ENCODE data around the gene TFR2. TPM values are rescaled to one million over a fixed set of nuclear protein-coding genes. Genes with fewer than 3 reads are reported as not detected.

The TFR2 gene
- total and polyA plus RNA-seq, 9 of the 15 experiments (the other 6 are each of a cell fraction or from before 2014, with no cell fraction given) = 3.8 to 123 (median 51.1) TPM

DNA sequence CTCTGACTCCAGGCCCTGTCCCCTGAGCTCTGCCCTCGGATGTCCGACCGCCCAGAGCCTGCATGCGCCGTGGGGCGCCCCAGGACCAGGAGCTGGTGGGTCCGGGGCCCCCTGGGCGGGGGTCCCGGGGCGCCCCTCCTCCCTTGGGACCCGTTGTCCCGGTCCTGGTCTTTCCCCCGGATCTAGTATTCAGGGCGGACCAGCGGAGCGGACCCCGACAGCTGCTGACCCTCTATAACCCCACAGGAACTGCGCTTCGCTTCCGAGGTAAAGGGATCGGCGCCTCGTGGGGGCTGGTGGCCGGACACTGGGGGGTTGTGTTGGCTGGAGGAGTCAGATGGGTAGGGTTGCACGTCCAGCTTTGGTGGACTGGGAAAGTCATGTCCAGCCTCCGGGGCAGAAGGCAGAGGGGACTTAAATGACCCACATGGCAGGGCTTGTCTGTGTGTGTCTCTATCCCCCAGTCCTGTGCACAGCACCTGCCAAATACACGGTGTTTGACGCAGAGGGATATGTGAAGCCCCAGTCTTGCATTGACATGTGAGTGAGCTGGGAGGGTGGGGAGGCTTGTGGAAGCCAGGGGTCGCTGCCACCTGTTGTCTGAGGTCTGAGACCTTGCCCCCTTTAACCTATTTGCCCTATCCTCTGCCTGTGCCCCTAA is 28.5 kb downstream of the TFR2 start (continued):
- TF ChIP-seq HDGF (IDR thresholded peaks at IDR 0.05) (0 out of 2 replicates have a peak, but pooled peaks have one; percentile 10), RAD21 (CRISPR knock-in tag; conservative IDR thresholded peaks at IDR 0.05 in 1 of 2, IDR thresholded peaks at IDR 0.05 in 1 of 2) (peak; percentile 42 to 50), HDAC1 (IDR thresholded peaks at IDR 0.05) (0 out of 4 replicates have a peak, but pooled peaks of 1 of the 2 experiments have one; percentile 17), NFXL1 (CRISPR knock-in tag; IDR thresholded peaks at IDR 0.05) (no peak), ZNF347 (CRISPR knock-in tag; IDR thresholded peaks at IDR 0.05; ENCODE audit: low read depth) (no peak), TGIF2 (CRISPR knock-in tag; IDR thresholded peaks at IDR 0.05) (peak; percentile 70; the same call in 1 of the 2 replicates), TFAM (CRISPR knock-in tag; conservative IDR thresholded peaks at IDR 0.05) (no peak), RCOR1 (IDR thresholded peaks at IDR 0.05; ENCODE audit: borderline replicate concordance in 1 of 2, low read depth in 2 of 2, low read length in 2 of 2) (no peak), POLR3G (IDR thresholded peaks at IDR 0.05; ENCODE audit: extremely low read depth, insufficient read length, insufficient replicate concordance) (no peak)
- TF ChIP-seq, protein P1, sequence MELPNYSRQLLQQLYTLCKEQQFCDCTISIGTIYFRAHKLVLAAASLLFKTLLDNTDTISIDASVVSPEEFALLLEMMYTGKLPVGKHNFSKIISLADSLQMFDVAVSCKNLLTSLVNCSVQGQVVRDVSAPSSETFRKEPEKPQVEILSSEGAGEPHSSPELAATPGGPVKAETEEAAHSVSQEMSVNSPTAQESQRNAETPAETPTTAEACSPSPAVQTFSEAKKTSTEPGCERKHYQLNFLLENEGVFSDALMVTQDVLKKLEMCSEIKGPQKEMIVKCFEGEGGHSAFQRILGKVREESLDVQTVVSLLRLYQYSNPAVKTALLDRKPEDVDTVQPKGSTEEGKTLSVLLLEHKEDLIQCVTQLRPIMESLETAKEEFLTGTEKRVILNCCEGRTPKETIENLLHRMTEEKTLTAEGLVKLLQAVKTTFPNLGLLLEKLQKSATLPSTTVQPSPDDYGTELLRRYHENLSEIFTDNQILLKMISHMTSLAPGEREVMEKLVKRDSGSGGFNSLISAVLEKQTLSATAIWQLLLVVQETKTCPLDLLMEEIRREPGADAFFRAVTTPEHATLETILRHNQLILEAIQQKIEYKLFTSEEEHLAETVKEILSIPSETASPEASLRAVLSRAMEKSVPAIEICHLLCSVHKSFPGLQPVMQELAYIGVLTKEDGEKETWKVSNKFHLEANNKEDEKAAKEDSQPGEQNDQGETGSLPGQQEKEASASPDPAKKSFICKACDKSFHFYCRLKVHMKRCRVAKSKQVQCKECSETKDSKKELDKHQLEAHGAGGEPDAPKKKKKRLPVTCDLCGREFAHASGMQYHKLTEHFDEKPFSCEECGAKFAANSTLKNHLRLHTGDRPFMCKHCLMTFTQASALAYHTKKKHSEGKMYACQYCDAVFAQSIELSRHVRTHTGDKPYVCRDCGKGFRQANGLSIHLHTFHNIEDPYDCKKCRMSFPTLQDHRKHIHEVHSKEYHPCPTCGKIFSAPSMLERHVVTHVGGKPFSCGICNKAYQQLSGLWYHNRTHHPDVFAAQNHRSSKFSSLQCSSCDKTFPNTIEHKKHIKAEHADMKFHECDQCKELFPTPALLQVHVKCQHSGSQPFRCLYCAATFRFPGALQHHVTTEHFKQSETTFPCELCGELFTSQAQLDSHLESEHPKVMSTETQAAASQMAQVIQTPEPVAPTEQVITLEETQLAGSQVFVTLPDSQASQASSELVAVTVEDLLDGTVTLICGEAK (IDR thresholded peaks at IDR 0.05) = no peak
- TF ChIP-seq, protein P1 (CRISPR knock-in tag; IDR thresholded peaks at IDR 0.05) = no peak
- TF ChIP-seq, protein P2, sequence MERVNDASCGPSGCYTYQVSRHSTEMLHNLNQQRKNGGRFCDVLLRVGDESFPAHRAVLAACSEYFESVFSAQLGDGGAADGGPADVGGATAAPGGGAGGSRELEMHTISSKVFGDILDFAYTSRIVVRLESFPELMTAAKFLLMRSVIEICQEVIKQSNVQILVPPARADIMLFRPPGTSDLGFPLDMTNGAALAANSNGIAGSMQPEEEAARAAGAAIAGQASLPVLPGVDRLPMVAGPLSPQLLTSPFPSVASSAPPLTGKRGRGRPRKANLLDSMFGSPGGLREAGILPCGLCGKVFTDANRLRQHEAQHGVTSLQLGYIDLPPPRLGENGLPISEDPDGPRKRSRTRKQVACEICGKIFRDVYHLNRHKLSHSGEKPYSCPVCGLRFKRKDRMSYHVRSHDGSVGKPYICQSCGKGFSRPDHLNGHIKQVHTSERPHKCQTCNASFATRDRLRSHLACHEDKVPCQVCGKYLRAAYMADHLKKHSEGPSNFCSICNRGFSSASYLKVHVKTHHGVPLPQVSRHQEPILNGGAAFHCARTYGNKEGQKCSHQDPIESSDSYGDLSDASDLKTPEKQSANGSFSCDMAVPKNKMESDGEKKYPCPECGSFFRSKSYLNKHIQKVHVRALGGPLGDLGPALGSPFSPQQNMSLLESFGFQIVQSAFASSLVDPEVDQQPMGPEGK (CRISPR knock-in tag; IDR thresholded peaks at IDR 0.05; ENCODE audit: borderline replicate concordance) = no peak
- TF ChIP-seq, protein P3, sequence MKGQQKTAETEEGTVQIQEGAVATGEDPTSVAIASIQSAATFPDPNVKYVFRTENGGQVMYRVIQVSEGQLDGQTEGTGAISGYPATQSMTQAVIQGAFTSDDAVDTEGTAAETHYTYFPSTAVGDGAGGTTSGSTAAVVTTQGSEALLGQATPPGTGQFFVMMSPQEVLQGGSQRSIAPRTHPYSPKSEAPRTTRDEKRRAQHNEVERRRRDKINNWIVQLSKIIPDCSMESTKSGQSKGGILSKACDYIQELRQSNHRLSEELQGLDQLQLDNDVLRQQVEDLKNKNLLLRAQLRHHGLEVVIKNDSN (CRISPR knock-in tag; IDR thresholded peaks at IDR 0.05) = no peak
- TF ChIP-seq, protein P4, sequence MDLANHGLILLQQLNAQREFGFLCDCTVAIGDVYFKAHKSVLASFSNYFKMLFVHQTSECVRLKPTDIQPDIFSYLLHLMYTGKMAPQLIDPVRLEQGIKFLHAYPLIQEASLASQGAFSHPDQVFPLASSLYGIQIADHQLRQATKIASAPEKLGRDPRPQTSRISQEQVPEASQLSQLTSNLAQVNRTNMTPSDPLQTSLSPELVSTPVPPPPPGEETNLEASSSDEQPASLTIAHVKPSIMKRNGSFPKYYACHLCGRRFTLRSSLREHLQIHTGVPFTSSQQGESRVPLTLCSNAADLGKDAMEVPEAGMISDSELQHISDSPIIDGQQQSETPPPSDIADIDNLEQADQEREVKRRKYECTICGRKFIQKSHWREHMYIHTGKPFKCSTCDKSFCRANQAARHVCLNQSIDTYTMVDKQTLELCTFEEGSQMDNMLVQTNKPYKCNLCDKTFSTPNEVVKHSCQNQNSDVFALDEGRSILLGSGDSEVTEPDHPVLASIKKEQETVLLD (IDR thresholded peaks at IDR 0.05) = peak; percentile 31; the same call in 1 of the 2 replicates

Measured in K562 (cell line).